Chondrocyte (in vitro differentiated cells): ENCODE measurements around the gene ARHGAP5. TPM values are rescaled to one million over a fixed set of nuclear protein-coding genes. Genes with fewer than 3 reads are reported as not detected.
A peak's percentile ranks its signal among the peaks of the same experiment; 100 is the strongest.
"Not testable (repeated sequence)": the region's sequence is repeated elsewhere in the genome, so short reads cannot be mapped to it uniquely, and the experiment has no call there.

Experiments used
- DNase-seq: peaks from one replicate; pipeline ENCODE4 v3.0.0; 2021; ENCODE audit warnings: mixed read lengths, low spot score
- H3K27ac Mint-ChIP-seq: one replicate; pipeline ENCODE4 v1.8.0; 2021; ENCODE audit warnings: mild to moderate bottlenecking, moderate library complexity, mixed read lengths; ENCODE audit not compliant: unreplicated experiment
- H3K27me3 Mint-ChIP-seq: 2 replicates; pipeline ENCODE4 v1.8.0; 2021; ENCODE audit warnings: low read depth, mixed read lengths
- H3K36me3 Mint-ChIP-seq: 2 replicates; pipeline ENCODE4 v1.8.0; 2021; ENCODE audit warnings: low read depth, mixed read lengths
- H3K4me1 Mint-ChIP-seq: 2 replicates; pipeline ENCODE4 v1.8.0; 2021; ENCODE audit warnings: low read depth, mild to moderate bottlenecking, mixed read lengths
- H3K4me3 Mint-ChIP-seq: one replicate; pipeline ENCODE4 v1.8.0; 2021; ENCODE audit warnings: mild to moderate bottlenecking, moderate library complexity, mixed read lengths; ENCODE audit not compliant: unreplicated experiment
- H3K9me3 Mint-ChIP-seq: 2 replicates; pipeline ENCODE4 v1.8.0; 2021; ENCODE audit warnings: low read depth, mixed read lengths
- CTCF ChIP-seq: fragments of 200-600 bp; sonication (generic); IDR thresholded peaks from 2 replicates; pipeline ENCODE4 v1.5.0; 2021; ENCODE audit warnings: antibody characterized with exemption, mild to moderate bottlenecking, moderate library complexity
- total RNA-seq: library from RNA; stranded (reverse); gene quantifications from 3 replicates; pipeline ENCODE4 v1.2.1, GENCODE V29; 2021

Gene ARHGAP5
- total RNA-seq, 1 donor from 2014 or later, result 82.8 TPM

GRCh38 chr14:32110548-32110896, 33.4 kb downstream of the ARHGAP5 start:
- no peak for DNase-seq
- Mint-ChIP-seq H3K27me3 (no peaks in the 10 kb centered on the region), H3K9me3 (no peaks in the 10 kb centered on the region), H3K4me1 (peaks cover 30% of the 10 kb centered on the region), H3K36me3 (peaks cover 4% of the 10 kb centered on the region), H3K4me3 (no peak overlapping the region), H3K27ac (peak overlapping the region; percentile 93)
- TF ChIP-seq CTCF, result no peak

- Mint-ChIP-seq H3K27me3 (no peaks in the 10 kb centered on the region), H3K9me3 (no peaks in the 10 kb centered on the region), H3K27ac (no peak overlapping the region), H3K4me1 (peaks cover 27% of the 10 kb centered on the region), H3K36me3 (peaks cover 3% of the 10 kb centered on the region), H3K4me3 (no peak overlapping the region)
- DNase-seq, result no peak
- no peak for TF ChIP-seq CTCF
These were observed 44.4 kb downstream of the ARHGAP5 start for GRCh38 chr14:32121536-32121935.

GRCh38 chr14:32121948-32122347, 44.8 kb downstream of the ARHGAP5 start:
- Mint-ChIP-seq H3K27ac (no peak overlapping the region), H3K36me3 (peaks cover 5% of the 10 kb centered on the region), H3K4me3 (no peak overlapping the region), H3K4me1 (peaks cover 27% of the 10 kb centered on the region), H3K9me3 (no peaks in the 10 kb centered on the region), H3K27me3 (no peaks in the 10 kb centered on the region)
- no peak for DNase-seq
- TF ChIP-seq CTCF, result no peak

GRCh38 chr14:32126899-32127730, 50.0 kb downstream of the ARHGAP5 start:
- not testable (repeated sequence) for H3K4me3 Mint-ChIP-seq, H3K9me3 Mint-ChIP-seq, H3K27ac Mint-ChIP-seq

GRCh38 chr14:32127731-32128654, 50.9 kb downstream of the ARHGAP5 start:
- H3K9me3 Mint-ChIP-seq, H3K27me3 Mint-ChIP-seq, DNase-seq, H3K4me3 Mint-ChIP-seq: not testable (repeated sequence)
- H3K36me3 Mint-ChIP-seq, result peaks cover 14% of the 10 kb centered on the region
- peak overlapping the region; percentile 39 for H3K27ac Mint-ChIP-seq
- peaks cover 29% of the 10 kb centered on the region for H3K4me1 Mint-ChIP-seq

More at GRCh38 chr14:32126899-32127730, 50.0 kb downstream of the ARHGAP5 start:
- Mint-ChIP-seq H3K36me3 (peaks cover 13% of the 10 kb centered on the region), H3K4me1 (peaks cover 36% of the 10 kb centered on the region)
- H3K27me3 Mint-ChIP-seq, DNase-seq: not testable (repeated sequence)

- Mint-ChIP-seq H3K9me3 (no peaks in the 10 kb centered on the region), H3K27me3 (no peaks in the 10 kb centered on the region), H3K4me1 (peaks cover 24% of the 10 kb centered on the region), H3K4me3 (no peak overlapping the region), H3K27ac (peak overlapping the region; percentile 79), H3K36me3 (peaks cover 14% of the 10 kb centered on the region)
- DNase-seq, result no peak
- no peak for TF ChIP-seq CTCF
These were observed 51.6 kb downstream of the ARHGAP5 start for GRCh38 chr14:32128703-32129102.
